ENCODE measurements around the gene OR9Q2. TPM values are rescaled to one million over a fixed set of nuclear protein-coding genes. Genes with fewer than 3 reads are reported as not detected.
"Not testable (repeated sequence)": the region's sequence is repeated elsewhere in the genome, so short reads cannot be mapped to it uniquely, and the experiment has no call there.

Gene OR9Q2
- total RNA-seq, 3 donors from 2014 or later = not detected

DNA sequence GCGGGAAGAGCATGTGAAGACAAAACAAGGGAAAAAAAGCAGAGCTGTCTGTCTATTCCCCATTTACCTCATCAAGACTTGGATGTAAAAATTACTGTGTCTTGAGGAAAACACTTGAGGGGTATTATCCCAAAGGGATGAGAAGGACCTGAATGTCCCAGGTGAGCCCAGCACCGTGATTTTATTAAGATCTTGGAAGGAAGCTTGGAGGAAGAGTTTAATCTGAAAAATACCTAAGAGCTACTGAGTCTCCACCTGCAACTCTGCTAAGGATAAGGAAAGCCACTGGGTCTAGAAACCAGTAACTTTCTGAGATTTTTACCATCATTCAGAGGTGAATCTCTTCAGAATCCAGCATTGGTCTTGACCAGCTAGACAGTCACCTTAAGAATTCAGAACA is 23.6 kb downstream of the OR9Q2 start, which contains the start of gene OR1S1:
TSS of gene OR1S1 (plus strand) at position 301 of the 400 bp plus-strand sequence.
- not testable (repeated sequence) for ATAC-seq; H3K4me1 Mint-ChIP-seq (ENCODE audit: low read depth); DNase-seq; H3K4me3 Mint-ChIP-seq; H3K9me3 Mint-ChIP-seq; H3K27me3 Mint-ChIP-seq (ENCODE audit: low read depth); H3K36me3 Mint-ChIP-seq (ENCODE audit: insufficient read depth)

DNA sequence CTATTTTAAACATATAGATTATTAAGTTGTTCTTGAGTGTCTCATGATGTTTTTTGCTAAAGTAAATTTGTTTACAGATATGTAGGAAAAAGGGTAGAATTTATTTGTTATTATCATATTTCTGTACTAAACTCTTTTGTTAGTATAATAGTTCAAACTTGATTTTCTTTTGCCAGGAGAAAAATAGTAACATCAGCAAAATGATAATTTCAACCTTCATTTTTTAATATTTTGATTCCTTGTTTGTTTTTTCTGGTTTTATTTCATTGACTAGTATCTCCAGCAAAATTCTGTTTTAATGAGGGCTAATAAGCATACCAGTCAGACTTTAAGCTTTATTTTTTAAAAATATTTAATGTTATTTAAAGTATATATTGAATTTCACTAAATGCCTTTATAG is 27.6 kb downstream of the OR9Q2 start:
- Mint-ChIP-seq H3K27me3 (ENCODE audit: low read depth) (no peaks in the 10 kb centered on the region), H3K4me3 (no peak overlapping the region), H3K36me3 (ENCODE audit: insufficient read depth) (no peaks in the 10 kb centered on the region), H3K4me1 (ENCODE audit: low read depth) (no peaks in the 10 kb centered on the region), H3K9me3 (no peaks in the 10 kb centered on the region)
- DNase-seq (no peak), ATAC-seq (no peak)

DNA sequence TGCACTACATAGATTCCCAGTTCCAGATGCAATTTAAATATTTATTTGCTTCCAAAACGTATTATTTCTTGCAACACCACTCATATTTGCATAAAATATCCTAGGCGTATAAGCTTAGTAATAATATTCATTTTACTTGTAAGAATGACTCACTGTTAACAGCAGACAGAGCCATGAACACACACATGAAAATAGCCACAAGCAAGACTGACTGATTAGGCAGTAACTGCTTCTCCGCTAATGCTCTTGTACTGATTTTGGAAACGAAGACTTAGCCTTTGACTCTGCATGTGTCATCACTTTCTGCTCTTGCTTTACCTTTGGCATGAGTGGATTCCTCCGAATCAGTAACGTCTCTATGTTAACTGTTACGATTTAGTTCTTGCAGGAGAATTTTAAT is 33.9 kb downstream of the OR9Q2 start:
- Mint-ChIP-seq H3K36me3 (ENCODE audit: insufficient read depth) (no peaks in the 10 kb centered on the region), H3K4me1 (ENCODE audit: low read depth) (no peaks in the 10 kb centered on the region), H3K27me3 (ENCODE audit: low read depth) (no peaks in the 10 kb centered on the region), H3K9me3 (no peaks in the 10 kb centered on the region), H3K4me3 (no peak overlapping the region)
- no peak for DNase-seq
- ATAC-seq = no peak

DNA sequence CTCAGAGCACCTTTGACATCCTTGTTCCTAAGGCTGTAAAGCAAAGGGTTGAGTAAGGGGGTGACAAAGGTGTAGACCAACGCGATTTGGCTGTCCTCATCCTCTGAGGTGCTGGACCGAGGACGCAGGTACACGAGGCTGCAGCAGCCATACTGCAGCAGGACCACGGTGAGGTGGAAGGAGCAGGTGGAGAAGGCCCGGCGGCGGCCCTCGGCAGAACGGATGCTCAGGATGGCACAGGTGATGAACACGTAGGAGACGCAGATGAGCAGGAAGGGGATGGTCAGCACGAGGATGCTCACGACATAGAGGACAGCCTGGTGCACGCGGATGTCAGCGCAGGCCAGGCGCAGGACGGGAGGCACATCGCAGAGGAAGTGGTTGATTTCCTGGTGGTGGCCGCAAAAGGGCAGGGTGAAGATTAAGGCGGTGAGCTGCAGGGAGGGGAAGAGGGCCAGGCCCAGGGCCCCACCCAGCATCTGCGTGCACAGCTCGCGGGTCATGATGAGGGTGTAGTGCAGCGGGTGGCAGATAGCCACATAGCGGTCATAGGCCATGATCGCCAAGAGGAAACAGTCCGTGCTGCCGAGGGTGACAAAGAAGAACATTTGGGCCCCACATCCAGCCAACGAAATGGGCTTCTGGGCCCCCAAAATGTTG is 39.2 kb downstream of the OR9Q2 start:
- DNase-seq (no peak), ATAC-seq (no peak)
- Mint-ChIP-seq H3K4me3 (no peak overlapping the region), H3K4me1 (ENCODE audit: low read depth) (no peaks in the 10 kb centered on the region), H3K27me3 (ENCODE audit: low read depth) (peaks cover 3% of the 10 kb centered on the region), H3K9me3 (peaks cover 3% of the 10 kb centered on the region), H3K36me3 (ENCODE audit: insufficient read depth) (no peaks in the 10 kb centered on the region)

Other genes with a start within 250 kb of the OR9Q2 start
- not detected for gene OR9Q1, start 165.2 kb upstream of the OR9Q2 start, total RNA-seq
- gene OR6Q1, start 158.1 kb upstream of the OR9Q2 start, total RNA-seq = not detected
- not detected for gene OR9I1, start 63.5 kb upstream of the OR9Q2 start, total RNA-seq
- not detected for gene OR1S2, start 15.1 kb downstream of the OR9Q2 start, total RNA-seq
- not detected for gene OR1S1, start 23.6 kb downstream of the OR9Q2 start, total RNA-seq
- gene OR10Q1, start 39.8 kb downstream of the OR9Q2 start, total RNA-seq = not detected
- gene OR10W1, start 79.2 kb downstream of the OR9Q2 start, total RNA-seq = not detected
- not detected for gene OR5B17, start 170.0 kb downstream of the OR9Q2 start, total RNA-seq
- not detected for gene OR5B3, start 217.8 kb downstream of the OR9Q2 start, total RNA-seq
- gene OR5B2, start 239.1 kb downstream of the OR9Q2 start, total RNA-seq = not detected